DND-41 (cell line): ENCODE results near the gene TNIP2.

Experiments used
- EZH2 ChIP-seq: IDR thresholded peaks from 3 replicates; pipeline ENCODE4 v1.6.1; 2012; ENCODE audit warnings: borderline replicate concordance, low read depth, mild to moderate bottlenecking, moderate library complexity, low read length, inconsistent platforms; ENCODE audit not compliant: severe bottlenecking
- TF ChIP-seq, protein P1 (sequence below): IDR thresholded peaks from 2 replicates; pipeline ENCODE4 v1.5.1; 2012; ENCODE audit warnings: borderline replicate concordance, low read length, moderate library complexity, mild to moderate bottlenecking; ENCODE audit not compliant: poor library complexity, severe bottlenecking; ENCODE audit errors: extremely low read depth

DNA sequence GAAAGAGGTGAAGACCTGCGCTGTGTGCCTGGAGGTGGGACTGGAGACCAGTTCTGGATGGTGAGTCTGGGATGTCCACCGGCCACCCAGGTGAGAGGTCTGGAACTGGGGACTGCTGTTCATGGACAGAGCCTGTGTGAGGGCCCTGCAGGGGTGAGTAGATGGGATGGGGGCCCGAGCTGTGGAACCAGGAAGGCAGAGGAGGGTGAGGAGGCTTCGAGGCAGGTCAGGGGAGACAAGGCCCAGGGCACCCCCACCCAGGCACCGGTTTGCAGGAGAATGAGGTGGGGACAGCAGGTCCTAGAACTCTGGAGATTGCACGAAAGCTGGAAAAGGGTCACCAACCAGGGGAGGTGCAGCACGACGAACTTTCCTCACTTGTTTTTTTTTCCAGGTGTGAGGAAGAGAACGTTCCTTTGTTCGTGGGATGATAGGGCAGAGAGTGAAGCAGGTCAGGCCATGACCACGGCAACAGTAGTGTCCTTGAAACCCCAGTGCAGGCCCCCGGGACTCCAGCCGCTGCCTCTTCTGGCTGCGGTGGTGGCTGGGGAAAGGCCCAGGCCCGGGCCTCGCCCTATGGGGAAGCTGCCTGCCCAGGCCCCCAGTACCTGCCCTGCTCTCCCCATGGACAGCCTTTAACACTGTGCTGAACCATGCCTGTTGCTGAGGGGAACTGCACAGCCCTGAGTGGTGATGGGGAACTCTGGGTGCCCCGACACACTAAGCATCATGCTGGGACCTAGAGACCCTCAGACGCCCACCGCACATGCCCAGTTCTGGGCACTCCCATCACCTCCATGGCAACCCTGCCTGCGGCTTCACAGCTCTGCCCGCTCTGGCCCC, 22.9 kb downstream of the TNIP2 start:
- TF ChIP-seq, protein P1, sequence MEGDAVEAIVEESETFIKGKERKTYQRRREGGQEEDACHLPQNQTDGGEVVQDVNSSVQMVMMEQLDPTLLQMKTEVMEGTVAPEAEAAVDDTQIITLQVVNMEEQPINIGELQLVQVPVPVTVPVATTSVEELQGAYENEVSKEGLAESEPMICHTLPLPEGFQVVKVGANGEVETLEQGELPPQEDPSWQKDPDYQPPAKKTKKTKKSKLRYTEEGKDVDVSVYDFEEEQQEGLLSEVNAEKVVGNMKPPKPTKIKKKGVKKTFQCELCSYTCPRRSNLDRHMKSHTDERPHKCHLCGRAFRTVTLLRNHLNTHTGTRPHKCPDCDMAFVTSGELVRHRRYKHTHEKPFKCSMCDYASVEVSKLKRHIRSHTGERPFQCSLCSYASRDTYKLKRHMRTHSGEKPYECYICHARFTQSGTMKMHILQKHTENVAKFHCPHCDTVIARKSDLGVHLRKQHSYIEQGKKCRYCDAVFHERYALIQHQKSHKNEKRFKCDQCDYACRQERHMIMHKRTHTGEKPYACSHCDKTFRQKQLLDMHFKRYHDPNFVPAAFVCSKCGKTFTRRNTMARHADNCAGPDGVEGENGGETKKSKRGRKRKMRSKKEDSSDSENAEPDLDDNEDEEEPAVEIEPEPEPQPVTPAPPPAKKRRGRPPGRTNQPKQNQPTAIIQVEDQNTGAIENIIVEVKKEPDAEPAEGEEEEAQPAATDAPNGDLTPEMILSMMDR = no peak
- TF ChIP-seq EZH2 = no peak
